HEK293 (cell line): ENCODE measurements around the gene XCL2.

Experiments
- CTCF ChIA-PET: fragments of 350-600 bp; formaldehyde crosslinking; extraction: SDS; loops from one replicate; lab custom pipeline; 2021; ENCODE audit warnings: antibody characterized with exemption; lab: Yijun Ruan, JAX
- POLR2A ChIA-PET: fragments of 300-600 bp; formaldehyde crosslinking; extraction: SDS; loops from one replicate; lab custom pipeline; 2020; ENCODE audit warnings: antibody characterized with exemption, inconsistent platforms; lab: Yijun Ruan, JAX
- H3K27ac ChIP-seq: fragments of 200-500 bp; sonication (Bioruptor generic); 2 replicates; pipeline ENCODE4 v1.5.1; 2014; ENCODE audit warnings: low read depth, low read length, control low read depth, inconsistent platforms; ENCODE audit errors: extremely low read depth
- H3K36me3 ChIP-seq, 2 experiments: fragments of 200-500 bp in 1 of 2; sonication (Bioruptor generic) in 1 of 2; 1 replicate in 1 of 2; 2 replicates in 1 of 2; pipeline ENCODE4 v1.5.1; 2014 to 2017; ENCODE audit warnings: inconsistent platforms in 2 of 2, low read length in 2 of 2; ENCODE audit not compliant: control insufficient read depth in 2 of 2, insufficient read depth in 1 of 2
- H3K4me1 ChIP-seq: fragments of 200-500 bp; sonication (Bioruptor generic); 2 replicates; pipeline ENCODE4 v1.5.1; 2014; ENCODE audit warnings: mild to moderate bottlenecking, low read length, inconsistent platforms; ENCODE audit not compliant: control insufficient read depth, insufficient read depth
- H3K4me3 ChIP-seq: 2 replicates; pipeline ENCODE4 v1.5.1; 2011; ENCODE audit warnings: low read depth, mild to moderate bottlenecking, control low read depth, low read length, moderate library complexity
- H3K9me3 ChIP-seq: fragments of 200-500 bp; sonication (Bioruptor generic); 2 replicates; pipeline ENCODE4 v1.5.1; 2014; ENCODE audit warnings: low read depth, low read length, inconsistent platforms; ENCODE audit not compliant: control insufficient read depth, insufficient read depth
- GLIS1 ChIP-seq: fragments of 450-650 bp; formaldehyde crosslinking; IDR thresholded peaks from 2 replicates; pipeline ENCODE4 v1.5.1; 2016; ENCODE audit warnings: missing biosample characterization, missing genetic modification characterization
- HOXA7 ChIP-seq: sonication (generic); formaldehyde crosslinking; IDR thresholded peaks from 2 replicates; pipeline ENCODE4 v1.8.1; 2022; ENCODE audit warnings: missing genetic modification reagents, borderline replicate concordance
- HOXD13 ChIP-seq: sonication (generic); formaldehyde crosslinking; IDR thresholded peaks from 2 replicates; pipeline ENCODE4 v1.8.0; 2022; ENCODE audit warnings: missing genetic modification reagents, borderline replicate concordance
- RBAK ChIP-seq: fragments of 450-650 bp; formaldehyde crosslinking; IDR thresholded peaks from 2 replicates; pipeline ENCODE4 v1.5.1; 2016; ENCODE audit warnings: missing biosample characterization, missing genetic modification characterization
- ZBTB1 ChIP-seq: fragments of 450-650 bp; formaldehyde crosslinking; IDR thresholded peaks from 2 replicates; pipeline ENCODE4 v1.5.1; 2016; ENCODE audit warnings: missing biosample characterization, missing genetic modification characterization
- ZBTB21 ChIP-seq: fragments of 450-650 bp; formaldehyde crosslinking; IDR thresholded peaks from 2 replicates; pipeline ENCODE4 v1.5.1; 2017; ENCODE audit warnings: missing biosample characterization, missing genetic modification characterization
- ZNF114 ChIP-seq: fragments of 450-650 bp; formaldehyde crosslinking; IDR thresholded peaks from 2 replicates; pipeline ENCODE4 v1.5.0; 2017; ENCODE audit warnings: missing biosample characterization, missing genetic modification characterization
- ZNF175 ChIP-seq: fragments of 450-650 bp; formaldehyde crosslinking; IDR thresholded peaks from 2 replicates; pipeline ENCODE4 v1.5.1; 2016; ENCODE audit warnings: missing biosample characterization, missing genetic modification characterization
- ZNF214 ChIP-seq: fragments of 450-650 bp; formaldehyde crosslinking; IDR thresholded peaks from 2 replicates; pipeline ENCODE4 v1.5.1; 2017; ENCODE audit warnings: missing biosample characterization, mild to moderate bottlenecking, missing genetic modification characterization, borderline replicate concordance
- ZNF544 ChIP-seq: fragments of 450-650 bp; formaldehyde crosslinking; IDR thresholded peaks from 2 replicates; pipeline ENCODE4 v1.5.0; 2017; ENCODE audit warnings: missing biosample characterization, missing genetic modification characterization
- ZNF571 ChIP-seq: fragments of 450-650 bp; formaldehyde crosslinking; IDR thresholded peaks from 2 replicates; pipeline ENCODE4 v1.5.0; 2017; ENCODE audit warnings: missing biosample characterization, missing genetic modification characterization
- ZNF768 ChIP-seq: fragments of 450-650 bp; formaldehyde crosslinking; IDR thresholded peaks from 2 replicates; pipeline ENCODE4 v1.5.1; 2018; ENCODE audit warnings: missing biosample characterization, mild to moderate bottlenecking, missing genetic modification characterization
- ZSCAN30 ChIP-seq: fragments of 450-650 bp; IDR thresholded peaks from 2 replicates; pipeline ENCODE4 v1.5.1; 2018; ENCODE audit warnings: missing biosample characterization, mild to moderate bottlenecking, missing genetic modification characterization, moderate library complexity
- ZXDB ChIP-seq: fragments of 450-650 bp; formaldehyde crosslinking; IDR thresholded peaks from 2 replicates; pipeline ENCODE4 v1.5.1; 2016; ENCODE audit warnings: missing biosample characterization, missing genetic modification characterization
- TF ChIP-seq, protein P1 (sequence below): fragments of 450-650 bp; formaldehyde crosslinking; IDR thresholded peaks from 2 replicates; pipeline ENCODE4 v1.5.1; 2016; ENCODE audit warnings: missing biosample characterization, missing genetic modification characterization, borderline replicate concordance
- TF ChIP-seq, protein P2 (sequence below): fragments of 450-650 bp; formaldehyde crosslinking; conservative IDR thresholded peaks from 2 replicates; pipeline ENCODE4 v1.5.1; 2016; ENCODE audit warnings: low read depth, missing biosample characterization, missing genetic modification characterization
- TF ChIP-seq, protein P3 (sequence below): fragments of 450-650 bp; formaldehyde crosslinking; IDR thresholded peaks from 2 replicates; pipeline ENCODE4 v1.5.1; 2016; ENCODE audit warnings: missing biosample characterization, missing genetic modification characterization
- TF ChIP-seq, protein P4 (sequence below): fragments of 450-650 bp; formaldehyde crosslinking; IDR thresholded peaks from 2 replicates; pipeline ENCODE4 v1.5.1; 2017; ENCODE audit warnings: missing biosample characterization, missing genetic modification characterization
- TF ChIP-seq, protein P5 (sequence below): fragments of 450-650 bp; formaldehyde crosslinking; IDR thresholded peaks from 2 replicates; pipeline ENCODE4 v1.5.1; 2017; ENCODE audit warnings: missing biosample characterization, missing genetic modification characterization

XCL2 gene

DNA sequence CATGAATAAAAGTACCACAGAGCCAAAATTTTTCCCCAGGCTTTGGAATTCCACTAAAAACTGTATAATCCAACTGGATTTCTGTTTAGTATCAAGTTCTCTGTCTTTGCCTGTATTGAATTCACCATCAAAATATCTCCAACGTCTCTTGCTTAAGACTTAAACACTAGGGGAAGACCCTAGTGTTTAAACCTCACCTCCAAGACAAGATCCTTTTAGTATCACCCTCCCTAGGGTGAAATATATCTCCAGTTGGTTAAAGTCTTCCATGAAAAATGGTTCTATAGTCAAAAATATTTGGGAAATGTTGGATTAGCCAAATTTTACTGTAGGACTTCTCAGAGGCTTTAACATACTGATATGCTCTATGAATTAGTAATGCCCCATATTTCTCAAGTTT is 24.5 kb upstream of the XCL2 start (continued):
- TF ChIP-seq, protein P1, sequence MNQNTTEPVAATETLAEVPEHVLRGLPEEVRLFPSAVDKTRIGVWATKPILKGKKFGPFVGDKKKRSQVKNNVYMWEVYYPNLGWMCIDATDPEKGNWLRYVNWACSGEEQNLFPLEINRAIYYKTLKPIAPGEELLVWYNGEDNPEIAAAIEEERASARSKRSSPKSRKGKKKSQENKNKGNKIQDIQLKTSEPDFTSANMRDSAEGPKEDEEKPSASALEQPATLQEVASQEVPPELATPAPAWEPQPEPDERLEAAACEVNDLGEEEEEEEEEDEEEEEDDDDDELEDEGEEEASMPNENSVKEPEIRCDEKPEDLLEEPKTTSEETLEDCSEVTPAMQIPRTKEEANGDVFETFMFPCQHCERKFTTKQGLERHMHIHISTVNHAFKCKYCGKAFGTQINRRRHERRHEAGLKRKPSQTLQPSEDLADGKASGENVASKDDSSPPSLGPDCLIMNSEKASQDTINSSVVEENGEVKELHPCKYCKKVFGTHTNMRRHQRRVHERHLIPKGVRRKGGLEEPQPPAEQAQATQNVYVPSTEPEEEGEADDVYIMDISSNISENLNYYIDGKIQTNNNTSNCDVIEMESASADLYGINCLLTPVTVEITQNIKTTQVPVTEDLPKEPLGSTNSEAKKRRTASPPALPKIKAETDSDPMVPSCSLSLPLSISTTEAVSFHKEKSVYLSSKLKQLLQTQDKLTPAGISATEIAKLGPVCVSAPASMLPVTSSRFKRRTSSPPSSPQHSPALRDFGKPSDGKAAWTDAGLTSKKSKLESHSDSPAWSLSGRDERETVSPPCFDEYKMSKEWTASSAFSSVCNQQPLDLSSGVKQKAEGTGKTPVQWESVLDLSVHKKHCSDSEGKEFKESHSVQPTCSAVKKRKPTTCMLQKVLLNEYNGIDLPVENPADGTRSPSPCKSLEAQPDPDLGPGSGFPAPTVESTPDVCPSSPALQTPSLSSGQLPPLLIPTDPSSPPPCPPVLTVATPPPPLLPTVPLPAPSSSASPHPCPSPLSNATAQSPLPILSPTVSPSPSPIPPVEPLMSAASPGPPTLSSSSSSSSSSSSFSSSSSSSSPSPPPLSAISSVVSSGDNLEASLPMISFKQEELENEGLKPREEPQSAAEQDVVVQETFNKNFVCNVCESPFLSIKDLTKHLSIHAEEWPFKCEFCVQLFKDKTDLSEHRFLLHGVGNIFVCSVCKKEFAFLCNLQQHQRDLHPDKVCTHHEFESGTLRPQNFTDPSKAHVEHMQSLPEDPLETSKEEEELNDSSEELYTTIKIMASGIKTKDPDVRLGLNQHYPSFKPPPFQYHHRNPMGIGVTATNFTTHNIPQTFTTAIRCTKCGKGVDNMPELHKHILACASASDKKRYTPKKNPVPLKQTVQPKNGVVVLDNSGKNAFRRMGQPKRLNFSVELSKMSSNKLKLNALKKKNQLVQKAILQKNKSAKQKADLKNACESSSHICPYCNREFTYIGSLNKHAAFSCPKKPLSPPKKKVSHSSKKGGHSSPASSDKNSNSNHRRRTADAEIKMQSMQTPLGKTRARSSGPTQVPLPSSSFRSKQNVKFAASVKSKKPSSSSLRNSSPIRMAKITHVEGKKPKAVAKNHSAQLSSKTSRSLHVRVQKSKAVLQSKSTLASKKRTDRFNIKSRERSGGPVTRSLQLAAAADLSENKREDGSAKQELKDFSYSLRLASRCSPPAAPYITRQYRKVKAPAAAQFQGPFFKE (tag by site-specific recombination): no peak
- TF ChIP-seq ZNF544 (tag by site-specific recombination) (no peak), HOXA7 (CRISPR knock-in tag) (no peak), HOXD13 (no peak), ZXDB (tag by site-specific recombination) (no peak), ZNF175 (tag by site-specific recombination) (no peak)
- TF ChIP-seq, protein P2, sequence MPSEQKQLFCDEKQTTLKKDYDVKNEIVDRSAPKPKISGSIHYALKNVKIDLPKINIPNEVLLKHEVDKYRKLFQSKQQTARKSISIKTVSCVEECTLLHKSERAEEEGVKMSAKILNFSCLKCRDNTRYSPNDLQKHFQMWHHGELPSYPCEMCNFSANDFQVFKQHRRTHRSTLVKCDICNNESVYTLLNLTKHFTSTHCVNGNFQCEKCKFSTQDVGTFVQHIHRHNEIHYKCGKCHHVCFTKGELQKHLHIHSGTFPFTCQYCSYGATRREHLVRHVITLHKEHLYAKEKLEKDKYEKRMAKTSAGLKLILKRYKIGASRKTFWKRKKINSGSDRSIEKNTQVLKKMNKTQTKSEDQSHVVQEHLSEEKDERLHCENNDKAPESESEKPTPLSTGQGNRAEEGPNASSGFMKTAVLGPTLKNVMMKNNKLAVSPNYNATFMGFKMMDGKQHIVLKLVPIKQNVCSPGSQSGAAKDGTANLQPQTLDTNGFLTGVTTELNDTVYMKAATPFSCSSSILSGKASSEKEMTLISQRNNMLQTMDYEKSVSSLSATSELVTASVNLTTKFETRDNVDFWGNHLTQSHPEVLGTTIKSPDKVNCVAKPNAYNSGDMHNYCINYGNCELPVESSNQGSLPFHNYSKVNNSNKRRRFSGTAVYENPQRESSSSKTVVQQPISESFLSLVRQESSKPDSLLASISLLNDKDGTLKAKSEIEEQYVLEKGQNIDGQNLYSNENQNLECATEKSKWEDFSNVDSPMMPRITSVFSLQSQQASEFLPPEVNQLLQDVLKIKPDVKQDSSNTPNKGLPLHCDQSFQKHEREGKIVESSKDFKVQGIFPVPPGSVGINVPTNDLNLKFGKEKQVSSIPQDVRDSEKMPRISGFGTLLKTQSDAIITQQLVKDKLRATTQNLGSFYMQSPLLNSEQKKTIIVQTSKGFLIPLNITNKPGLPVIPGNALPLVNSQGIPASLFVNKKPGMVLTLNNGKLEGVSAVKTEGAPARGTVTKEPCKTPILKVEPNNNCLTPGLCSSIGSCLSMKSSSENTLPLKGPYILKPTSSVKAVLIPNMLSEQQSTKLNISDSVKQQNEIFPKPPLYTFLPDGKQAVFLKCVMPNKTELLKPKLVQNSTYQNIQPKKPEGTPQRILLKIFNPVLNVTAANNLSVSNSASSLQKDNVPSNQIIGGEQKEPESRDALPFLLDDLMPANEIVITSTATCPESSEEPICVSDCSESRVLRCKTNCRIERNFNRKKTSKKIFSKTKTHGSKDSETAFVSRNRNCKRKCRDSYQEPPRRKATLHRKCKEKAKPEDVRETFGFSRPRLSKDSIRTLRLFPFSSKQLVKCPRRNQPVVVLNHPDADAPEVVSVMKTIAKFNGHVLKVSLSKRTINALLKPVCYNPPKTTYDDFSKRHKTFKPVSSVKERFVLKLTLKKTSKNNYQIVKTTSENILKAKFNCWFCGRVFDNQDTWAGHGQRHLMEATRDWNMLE (tag by site-specific recombination): no peak

DNA sequence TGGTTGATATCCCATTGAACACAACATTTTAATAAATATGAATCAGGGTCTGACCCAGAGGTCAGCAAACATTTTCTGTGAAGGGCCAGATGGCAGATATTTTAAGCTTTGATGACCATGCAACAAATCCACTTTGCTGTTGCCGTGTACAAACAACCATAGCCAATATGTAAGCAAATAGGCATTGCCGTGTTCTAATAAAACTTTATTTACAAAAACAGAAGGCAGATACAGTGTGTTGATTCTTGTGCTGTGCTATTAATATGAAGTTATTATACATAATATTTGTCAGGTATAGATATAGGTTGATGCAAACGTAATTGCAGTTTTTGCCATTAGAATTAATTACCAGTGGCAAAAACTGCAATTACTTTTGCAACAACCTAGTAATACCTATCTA is 23.8 kb upstream of the XCL2 start:
- Histone ChIP-seq H3K4me3 (no peak overlapping the region), H3K9me3 (no peaks in the 10 kb centered on the region), H3K27ac (no peak overlapping the region), H3K4me1 (peaks cover 16% of the 10 kb centered on the region), H3K36me3 (no peaks in the 10 kb centered on the region)
- TF ChIP-seq ZBTB21 (no peak), ZBTB1 (tag by site-specific recombination) (no peak), ZNF214 (tag by site-specific recombination) (no peak), ZNF768 (tag by site-specific recombination) (no peak)
- ChIA-PET POLR2A (no interaction called here), CTCF (interaction anchor here (1.9 kb wide), 1 partner anchor 225 kb away, joined by 4 read pairs; no protein-coding TSS in a partner anchor)

DNA sequence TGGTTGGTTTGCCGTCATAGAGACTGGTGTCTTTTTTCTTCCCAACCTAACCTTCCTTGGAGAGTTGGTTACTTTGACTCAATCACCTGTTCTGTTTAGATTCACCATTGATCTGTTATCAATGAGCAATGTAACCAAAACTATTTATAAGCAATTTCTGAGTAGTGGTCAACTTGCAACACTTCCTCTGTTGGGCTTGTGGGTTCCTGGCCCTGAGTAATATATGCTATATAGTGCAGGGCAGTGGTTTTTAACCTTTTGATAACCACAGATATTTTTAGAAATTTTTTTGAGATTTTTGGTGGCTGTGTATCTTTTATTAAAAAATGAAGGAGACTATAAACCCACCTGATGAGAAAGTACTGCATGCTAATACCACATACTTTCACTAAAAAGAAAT is 23.2 kb upstream of the XCL2 start:
- ChIA-PET POLR2A (no interaction called here), CTCF (interaction anchor here (1.9 kb wide), 1 partner anchor 224 kb away, joined by 4 read pairs; no protein-coding TSS in a partner anchor)
- H3K27ac ChIP-seq: no peak overlapping the region
- no peak overlapping the region for H3K4me3 ChIP-seq
- no peaks in the 10 kb centered on the region for H3K36me3 ChIP-seq
- no peaks in the 10 kb centered on the region for H3K9me3 ChIP-seq
- peaks cover 16% of the 10 kb centered on the region for H3K4me1 ChIP-seq
- TF ChIP-seq, protein P3, sequence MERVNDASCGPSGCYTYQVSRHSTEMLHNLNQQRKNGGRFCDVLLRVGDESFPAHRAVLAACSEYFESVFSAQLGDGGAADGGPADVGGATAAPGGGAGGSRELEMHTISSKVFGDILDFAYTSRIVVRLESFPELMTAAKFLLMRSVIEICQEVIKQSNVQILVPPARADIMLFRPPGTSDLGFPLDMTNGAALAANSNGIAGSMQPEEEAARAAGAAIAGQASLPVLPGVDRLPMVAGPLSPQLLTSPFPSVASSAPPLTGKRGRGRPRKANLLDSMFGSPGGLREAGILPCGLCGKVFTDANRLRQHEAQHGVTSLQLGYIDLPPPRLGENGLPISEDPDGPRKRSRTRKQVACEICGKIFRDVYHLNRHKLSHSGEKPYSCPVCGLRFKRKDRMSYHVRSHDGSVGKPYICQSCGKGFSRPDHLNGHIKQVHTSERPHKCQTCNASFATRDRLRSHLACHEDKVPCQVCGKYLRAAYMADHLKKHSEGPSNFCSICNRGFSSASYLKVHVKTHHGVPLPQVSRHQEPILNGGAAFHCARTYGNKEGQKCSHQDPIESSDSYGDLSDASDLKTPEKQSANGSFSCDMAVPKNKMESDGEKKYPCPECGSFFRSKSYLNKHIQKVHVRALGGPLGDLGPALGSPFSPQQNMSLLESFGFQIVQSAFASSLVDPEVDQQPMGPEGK: no peak
- TF ChIP-seq RBAK (tag by site-specific recombination): no peak
- TF ChIP-seq, protein P4, sequence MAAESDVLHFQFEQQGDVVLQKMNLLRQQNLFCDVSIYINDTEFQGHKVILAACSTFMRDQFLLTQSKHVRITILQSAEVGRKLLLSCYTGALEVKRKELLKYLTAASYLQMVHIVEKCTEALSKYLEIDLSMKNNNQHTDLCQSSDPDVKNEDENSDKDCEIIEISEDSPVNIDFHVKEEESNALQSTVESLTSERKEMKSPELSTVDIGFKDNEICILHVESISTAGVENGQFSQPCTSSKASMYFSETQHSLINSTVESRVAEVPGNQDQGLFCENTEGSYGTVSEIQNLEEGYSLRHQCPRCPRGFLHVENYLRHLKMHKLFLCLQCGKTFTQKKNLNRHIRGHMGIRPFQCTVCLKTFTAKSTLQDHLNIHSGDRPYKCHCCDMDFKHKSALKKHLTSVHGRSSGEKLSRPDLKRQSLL (tag by site-specific recombination): no peak
- TF ChIP-seq GLIS1 (tag by site-specific recombination): no peak
- TF ChIP-seq ZSCAN30 (tag by site-specific recombination): no peak
- TF ChIP-seq ZNF571 (tag by site-specific recombination): no peak
- TF ChIP-seq ZNF114 (tag by site-specific recombination): no peak
- TF ChIP-seq, protein P5, sequence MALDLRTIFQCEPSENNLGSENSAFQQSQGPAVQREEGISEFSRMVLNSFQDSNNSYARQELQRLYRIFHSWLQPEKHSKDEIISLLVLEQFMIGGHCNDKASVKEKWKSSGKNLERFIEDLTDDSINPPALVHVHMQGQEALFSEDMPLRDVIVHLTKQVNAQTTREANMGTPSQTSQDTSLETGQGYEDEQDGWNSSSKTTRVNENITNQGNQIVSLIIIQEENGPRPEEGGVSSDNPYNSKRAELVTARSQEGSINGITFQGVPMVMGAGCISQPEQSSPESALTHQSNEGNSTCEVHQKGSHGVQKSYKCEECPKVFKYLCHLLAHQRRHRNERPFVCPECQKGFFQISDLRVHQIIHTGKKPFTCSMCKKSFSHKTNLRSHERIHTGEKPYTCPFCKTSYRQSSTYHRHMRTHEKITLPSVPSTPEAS (tag by site-specific recombination): no peak
